TTC549 (cell line): ENCODE data around the gene ARMC6.
"Not testable (repeated sequence)": the region's sequence is repeated elsewhere in the genome, so short reads cannot be mapped to it uniquely, and the experiment has no call there.

ENCODE experiments used
- FAIRE-seq: peaks from 2 replicates; lab custom pipeline; 2012; peaks lifted over from hg19 to GRCh38; lab: Jason Lieb, UNC

The ARMC6 gene

DNA sequence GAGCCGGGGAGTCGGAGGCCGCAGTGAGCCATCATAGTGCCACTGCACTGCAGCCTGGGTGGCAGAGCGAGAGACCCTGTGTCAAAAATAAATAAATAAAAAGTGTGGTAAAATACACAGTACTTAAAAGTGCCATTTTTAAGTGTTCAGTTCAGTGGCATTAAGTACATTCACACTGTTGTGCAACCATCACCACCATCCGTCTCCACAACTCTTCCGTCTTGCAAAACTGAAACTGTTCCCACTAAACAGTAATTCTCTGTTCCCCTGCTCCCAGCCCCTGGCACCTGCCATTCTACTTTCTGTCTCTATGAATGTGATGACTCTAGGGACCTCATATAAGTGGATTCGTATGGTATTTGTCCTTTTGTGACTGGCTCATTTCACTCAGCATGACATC is 43.7 kb downstream of the ARMC6 start:
- FAIRE-seq: no peak

DNA sequence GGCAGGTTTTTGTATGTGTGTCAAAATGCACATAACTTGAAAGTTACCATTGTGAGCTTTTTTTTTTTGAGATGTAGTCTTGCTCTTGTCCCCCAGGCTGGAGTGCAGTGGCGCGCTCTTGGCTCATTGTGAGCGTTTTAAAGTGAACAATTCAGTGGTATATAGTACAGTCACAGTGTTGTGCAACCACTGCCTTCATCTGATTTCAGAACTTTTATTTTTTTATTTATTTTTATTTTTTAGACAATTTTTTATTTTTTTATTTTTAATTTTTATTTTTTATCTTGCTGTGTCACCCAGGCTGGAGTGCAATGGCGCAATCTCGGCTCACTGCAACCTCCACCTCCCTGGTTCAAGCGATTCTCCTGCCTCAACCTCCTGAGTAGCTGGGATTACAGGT is 45.4 kb downstream of the ARMC6 start:
- no peak for FAIRE-seq

DNA sequence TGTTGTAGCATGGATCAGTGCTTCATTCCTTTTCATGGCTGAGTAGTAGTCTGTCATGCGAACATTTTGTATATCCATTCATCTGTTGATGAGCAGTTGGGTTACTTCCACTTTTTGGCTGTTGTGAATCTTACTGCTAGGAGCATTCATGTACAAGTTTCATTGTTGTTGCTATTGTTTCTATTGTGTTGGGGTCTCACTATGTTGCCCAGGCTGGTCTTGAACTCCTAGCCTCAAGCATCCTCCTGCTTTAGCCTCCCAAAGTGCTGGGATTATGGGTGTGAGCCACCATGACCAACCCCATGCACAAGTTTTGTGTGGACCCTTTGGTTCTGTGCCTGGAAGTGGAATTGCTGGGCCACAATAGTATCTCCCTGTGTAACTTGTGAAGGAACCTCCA is 46.2 kb downstream of the ARMC6 start:
- no peak for FAIRE-seq

DNA sequence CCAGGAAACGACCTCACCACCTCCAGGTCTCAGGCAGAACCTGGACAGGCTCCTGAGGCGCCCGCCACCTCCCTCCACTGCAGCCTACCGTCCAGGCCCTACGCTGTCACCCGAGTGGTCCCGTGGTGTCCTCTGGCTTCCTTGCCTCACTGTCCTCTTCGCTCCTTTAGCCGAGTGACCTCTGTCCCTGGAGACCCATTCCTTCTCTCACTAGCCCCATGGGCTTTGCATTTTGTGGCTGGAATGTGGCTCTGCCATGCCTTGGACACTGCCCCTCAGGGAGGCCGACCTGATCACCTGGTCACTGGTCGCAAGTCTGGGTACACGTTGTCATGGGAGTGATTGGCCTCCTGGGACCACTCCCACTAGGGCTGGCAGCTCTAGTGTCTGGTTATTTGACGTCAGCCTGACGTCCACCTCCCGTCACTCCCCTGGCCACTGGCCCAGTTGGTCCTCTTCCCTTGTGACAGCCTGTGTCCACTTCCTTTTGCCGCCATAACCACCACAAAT is 48.3 kb downstream of the ARMC6 start:
- no peak for FAIRE-seq

DNA sequence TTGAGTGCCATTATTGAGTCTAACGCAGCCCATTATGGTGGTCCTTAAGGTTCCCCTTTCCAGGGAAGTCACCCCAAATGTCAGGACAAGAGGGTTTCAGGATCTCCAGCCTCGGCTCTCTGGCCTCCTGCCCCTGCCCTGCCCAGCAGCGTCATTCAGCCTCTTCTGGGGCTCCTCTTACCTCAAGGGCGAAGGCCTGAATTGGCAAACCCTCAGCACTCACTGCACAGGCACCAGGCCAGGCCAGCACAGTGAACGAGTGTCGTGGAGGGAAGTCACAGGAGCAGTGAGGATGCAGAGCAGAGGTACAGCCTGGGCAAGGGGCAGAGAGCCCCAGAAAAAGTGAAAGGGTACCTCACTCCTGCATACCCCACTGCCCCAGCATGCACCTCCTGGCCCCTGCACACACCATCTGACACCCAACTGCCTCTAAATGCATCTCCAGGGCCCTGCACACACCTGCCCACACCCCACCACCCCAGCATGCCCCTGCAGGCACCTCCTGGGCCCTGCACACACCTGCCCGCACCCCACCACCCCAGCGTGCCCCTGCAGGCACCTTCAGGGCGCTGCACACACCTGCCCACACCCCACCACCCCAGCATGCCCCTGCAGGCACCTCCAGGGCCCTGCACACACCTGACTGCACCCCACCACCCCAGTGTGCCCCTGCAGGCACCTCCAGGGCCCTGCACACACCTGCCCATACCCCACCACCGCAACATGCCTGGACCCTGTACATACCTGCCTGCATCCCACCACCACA is 50.2 kb downstream of the ARMC6 start:
- FAIRE-seq: no peak

DNA sequence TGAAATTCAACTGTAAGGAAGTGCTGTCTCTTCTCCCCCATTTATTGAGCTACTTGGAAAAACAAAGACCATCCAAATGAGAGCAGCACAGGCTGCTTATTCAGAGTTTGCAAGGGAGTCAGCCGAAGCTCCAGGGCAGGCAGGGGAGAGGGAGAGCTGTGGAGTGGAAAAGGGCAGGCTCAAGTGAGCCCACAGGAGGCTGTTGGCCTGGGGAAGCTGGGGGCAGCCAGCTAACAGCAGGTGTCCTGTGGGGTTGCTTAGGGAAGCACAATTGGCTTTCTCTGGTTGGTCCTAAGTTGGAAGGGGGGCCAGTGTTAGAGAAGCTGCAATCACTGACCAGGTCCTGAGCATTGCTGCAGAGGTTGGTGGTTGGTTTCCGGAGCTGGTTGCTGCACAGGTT is 54.3 kb downstream of the ARMC6 start:
- FAIRE-seq: no peak

DNA sequence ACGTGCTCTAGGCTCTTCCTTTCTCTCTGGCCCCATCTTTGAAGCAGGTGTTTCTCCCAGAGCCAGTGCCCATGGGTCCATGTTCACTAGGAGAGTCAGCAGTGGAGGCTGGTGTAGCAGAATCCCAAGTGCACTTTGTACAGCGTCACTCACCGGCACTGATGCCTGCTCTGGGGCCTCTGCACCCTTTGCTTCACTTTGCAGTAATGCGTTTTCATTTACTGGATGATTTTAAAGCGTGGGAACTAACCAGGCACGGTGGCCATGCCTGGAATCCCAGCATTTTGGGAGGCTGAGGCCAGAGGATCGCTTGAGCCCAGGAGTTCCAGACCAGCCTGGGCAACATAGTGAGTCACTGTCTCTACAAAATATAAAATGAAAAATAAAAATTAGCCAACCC is 61.1 kb downstream of the ARMC6 start:
- no peak for FAIRE-seq

DNA sequence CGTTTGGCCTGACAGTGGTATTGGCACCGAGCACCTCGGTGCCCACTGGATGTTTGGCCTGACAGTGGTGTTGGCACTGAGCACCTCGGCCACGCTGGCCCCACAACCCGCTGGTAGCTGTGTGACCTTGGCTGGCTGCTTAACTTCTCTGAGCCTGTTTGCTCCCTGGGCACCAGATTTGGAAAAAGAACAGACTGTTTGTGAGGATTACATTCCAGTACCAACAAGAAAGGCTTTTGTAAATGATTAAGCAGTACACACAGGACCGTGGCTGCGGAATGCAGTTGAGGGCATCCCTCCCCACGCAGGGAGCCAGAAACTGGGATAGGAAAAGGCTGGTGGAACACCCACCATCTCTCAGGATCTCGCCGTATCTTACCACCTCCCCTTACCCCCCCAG is 62.3 kb downstream of the ARMC6 start:
- FAIRE-seq: no peak

DNA sequence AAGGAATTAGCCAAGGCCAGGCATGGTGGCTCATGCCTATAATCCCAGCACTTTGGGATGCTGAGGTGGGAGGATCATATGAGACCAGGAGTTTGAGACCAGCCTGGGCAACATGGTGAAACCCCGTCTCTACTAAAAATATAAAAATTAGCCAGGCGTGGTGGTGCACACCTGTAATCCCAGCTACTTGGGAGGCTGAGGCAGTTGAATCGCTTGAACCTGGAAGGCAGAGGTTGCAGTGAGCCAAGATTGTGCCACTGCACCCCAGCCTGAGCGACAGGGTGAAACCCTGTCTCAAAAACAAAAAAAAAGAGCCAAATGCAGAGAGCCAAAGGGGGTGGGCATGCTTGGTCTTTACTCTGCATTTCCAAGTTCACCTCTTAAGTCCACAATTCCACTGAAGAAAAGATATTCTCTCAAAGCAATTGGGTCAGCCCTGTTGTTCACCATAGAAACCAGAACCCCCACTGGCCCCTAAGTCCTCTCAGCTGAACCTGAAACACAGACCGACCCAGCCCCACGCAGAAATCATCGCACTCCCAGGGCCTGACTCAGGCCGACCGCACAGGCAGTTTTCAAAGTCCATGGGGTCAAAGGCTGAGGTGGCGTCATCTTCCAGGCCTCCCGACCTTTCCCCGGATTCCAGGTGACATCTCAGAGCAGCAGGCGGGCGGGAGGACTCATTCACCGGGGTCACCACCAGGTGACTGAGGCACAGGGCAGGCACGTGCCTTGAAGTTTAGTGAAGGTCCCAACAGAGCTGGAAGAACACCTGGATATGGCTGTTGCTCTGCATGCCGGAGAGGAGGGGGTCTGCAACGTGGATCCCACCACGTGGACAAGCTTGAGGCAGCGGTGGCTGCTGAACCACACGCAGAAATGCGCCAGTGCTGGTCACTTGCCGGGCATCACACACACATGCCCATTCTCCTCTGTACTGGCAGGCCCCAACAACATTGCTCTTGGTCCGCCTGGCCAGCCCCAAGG is 63.5 kb downstream of the ARMC6 start:
- no peak for FAIRE-seq

DNA sequence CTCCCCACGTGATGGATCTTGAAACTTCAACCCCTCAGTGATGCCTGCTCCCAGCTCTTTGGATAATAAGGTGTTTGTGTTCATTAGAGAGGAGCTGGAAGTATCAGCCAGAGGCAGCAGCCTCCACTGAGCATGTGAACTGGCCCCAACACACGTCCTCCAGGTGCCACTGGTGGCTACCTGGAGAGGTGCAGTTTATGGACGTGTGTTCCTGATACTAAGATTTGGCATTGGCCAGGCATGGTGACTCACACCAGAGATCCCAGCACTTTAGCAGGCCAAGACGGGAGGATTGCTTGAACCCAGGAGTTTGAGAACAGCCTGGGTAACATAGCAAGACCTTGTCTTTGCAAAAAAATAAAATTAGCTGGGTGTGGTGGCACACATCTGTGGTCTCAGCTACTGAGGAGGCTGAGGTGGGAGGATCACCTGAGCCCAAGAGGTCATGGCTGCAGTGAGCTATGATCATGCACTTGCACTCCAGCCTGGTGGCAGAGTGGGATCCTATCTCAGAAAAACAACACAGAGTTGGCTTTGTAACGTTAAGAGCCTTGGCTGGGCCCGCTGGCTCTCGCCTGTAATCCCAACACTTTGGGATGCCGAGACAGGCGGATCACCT is 64.8 kb downstream of the ARMC6 start:
- FAIRE-seq: no peak

DNA sequence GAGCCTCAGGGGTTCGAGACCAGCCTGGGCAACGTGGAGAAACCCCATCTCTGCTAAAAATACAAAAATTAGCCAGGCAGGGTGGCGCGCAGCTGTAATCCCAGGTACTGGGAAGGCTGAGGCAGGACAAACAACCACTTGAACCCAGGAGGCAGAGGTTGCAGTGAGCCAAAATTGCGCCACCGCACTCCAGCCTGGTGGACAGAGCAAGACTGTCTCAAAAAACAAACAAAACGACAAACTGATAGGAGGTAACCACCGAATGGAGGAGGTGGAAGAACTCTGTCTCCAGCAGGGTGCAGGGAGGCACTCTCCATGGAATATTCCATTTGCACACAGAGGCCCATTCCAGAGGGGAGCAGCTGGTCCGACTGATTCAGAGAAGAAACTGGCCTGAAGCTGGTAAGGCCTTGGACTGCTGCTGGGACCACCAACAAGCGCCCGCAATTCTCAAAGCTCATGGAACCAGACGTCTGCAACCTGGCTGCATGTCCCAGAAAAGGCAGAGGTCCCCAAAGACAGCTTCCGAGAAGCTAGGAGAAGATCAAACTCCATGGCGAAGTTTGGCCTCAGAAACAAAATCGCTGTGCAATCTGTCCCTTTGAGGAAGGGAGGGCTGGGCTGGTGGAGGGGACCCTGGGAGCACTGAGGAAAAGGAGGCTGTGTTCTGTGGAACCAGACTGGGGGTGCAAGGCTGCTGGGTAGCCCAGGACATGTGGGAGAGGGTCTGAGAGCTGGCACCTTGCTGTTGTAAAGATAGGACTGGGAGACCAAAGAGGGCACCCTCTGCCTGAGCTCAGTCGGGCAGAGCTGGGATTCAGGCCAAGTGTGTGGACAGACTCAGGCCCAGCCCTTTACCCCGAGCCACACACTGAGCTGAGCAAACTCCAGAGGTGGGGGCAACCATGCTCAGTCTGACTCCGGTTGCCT is 65.6 kb downstream of the ARMC6 start:
- FAIRE-seq: no peak

DNA sequence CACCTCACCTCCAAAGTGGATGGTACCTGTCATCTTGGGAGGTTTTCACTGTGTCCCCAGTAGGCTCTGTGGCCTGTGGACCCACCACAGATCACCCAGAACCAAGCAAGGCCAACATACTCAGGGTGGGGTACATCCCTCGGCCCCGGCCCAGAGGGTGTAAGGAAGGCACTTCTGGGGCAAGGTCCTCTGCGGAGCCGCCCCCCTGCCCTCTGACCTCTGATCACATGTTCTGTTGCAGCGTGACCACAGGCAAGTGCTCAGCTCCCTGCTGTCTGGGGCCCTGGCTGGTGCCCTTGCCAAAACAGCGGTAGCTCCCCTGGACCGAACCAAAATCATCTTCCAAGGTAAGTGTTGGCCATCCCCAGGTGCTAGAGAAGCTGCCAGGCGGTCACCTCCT is 68.1 kb downstream of the ARMC6 start:
- FAIRE-seq: no peak

DNA sequence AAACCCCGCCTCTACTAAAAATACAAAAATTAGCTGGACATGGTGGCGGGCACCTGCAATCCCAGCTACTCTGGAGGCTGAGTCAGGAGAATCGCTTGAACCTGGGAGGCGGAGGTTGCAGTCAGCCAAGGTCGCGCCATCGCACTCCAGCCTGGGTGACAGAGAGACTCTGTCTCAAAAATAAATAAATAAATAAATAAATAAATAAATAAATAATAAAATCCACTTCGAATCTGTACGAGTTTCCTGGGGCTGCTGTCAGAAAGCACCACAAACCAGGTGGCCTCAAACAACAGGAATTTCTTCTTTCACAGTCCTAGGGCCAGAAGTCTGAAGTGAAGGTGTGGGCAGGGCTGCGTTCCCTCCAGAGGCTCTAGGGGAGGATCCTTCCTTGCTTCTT is 69.2 kb downstream of the ARMC6 start:
- not testable (repeated sequence) for FAIRE-seq

DNA sequence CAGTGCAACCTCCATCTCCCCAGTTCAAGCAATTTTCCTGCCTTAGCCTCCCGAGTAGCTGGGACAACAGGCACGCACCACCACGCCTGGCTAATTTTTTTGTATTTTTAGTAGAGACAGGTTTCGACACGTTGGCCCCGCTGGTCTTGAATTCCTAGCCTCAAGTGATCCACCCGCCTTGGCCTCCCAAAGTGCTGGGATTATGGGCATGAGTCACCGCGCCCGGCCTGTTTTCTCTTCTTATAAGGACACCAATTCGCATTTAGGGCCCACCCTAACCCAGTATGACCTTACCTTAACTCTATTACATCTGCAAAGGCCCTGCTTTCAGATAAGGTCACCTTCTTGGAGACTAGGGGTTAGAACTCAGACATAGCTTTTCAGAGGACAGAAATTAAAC is 69.8 kb downstream of the ARMC6 start:
- no peak for FAIRE-seq

DNA sequence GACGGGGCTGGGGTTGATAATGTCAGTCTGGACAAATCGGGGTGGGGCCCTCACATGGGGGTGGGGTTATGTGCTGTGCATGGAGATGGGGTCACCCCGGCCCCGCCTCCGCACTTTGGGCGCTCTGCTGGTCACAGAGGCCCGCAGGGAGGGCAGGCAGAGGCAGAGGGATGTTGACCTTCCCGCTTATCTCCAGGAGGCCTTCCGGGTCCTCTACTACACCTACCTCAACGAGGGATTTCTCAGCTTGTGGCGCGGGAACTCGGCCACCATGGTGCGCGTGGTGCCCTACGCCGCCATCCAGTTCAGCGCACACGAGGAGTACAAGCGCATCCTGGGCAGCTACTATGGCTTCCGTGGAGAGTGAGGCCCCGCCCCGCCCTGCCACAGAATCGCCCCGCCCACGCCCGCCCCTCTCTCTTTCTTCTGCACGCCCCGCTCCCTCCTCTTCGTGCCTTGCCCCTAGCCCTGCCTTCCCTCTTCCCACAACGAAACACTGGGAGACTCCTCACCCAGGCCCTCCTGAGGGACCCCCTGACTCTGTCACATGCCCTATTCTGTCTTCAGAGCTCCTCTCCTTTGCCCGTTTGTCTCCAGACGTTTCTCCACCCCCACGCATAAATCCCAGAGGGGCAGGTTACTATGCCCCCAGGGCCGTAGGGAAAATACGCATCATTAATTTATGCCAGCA is 72.1 kb downstream of the ARMC6 start:
- no peak for FAIRE-seq

DNA sequence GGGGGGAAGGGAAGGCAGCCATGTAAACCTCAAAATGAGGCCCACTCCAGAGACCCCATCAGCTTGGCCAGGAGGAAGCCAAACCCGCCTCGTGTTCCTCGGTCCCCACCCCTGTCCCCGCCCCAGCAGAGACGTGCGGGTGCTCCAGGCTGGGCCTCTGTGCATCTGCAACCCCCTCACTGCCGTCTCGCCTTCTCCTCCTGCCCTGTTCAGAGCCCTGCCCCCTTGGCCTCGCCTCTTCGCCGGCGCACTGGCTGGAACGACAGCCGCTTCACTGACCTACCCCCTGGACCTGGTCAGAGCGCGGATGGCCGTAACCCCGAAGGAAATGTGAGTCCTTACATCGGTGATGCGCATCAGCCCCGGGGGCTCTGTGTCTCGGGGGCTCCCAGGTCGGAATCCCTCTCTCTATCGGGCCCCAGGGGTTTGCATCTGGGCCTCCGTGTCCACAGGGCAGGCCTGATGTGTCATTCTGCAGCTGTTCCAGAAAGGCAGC is 72.7 kb downstream of the ARMC6 start:
- FAIRE-seq: no peak

DNA sequence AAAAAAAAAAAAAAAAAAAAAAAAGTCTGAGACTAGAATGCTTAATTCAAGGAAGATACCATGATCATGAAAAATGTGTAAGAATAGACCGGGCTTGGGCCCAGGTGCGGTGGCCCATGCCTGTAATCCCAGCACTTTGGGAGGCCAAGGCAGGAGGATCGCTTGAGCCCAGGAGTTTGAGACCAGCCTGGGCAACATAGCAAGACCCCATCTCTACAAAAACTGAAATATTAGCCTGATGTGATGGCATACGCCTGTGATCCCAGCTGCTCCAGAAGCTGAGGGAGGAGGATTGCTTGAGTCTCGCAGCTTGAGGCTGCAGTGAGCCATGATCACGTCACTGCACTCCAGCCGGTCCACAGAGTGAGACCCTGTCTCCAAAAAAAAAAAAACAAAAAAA is 73.5 kb downstream of the ARMC6 start:
- not testable (repeated sequence) for FAIRE-seq

DNA sequence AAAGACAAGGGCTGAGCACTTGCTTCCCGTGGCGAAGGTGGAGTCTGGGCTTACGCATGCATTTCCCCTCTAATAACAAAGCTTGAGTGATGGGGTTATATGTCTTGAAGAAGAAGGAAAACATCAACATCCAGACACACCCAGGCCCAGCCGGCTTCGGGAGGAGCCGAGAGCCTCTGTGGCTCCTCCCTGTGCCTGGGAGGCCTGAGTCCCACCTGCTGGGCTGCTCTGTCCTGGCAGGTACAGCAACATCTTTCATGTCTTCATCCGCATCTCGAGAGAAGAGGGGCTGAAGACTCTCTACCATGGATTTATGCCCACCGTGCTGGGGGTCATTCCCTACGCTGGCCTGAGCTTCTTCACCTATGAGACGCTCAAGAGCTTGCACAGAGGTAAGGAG is 74.3 kb downstream of the ARMC6 start:
- no peak for FAIRE-seq
